GM18519 (cell line): ENCODE data around the gene HOXA7.

Experiments
- ATAC-seq: cut with Tn5 transposase; IDR thresholded peaks from one replicate; pipeline ENCODE4 v1.9.1; 2021; ENCODE audit warnings: mild to moderate bottlenecking, moderate library complexity; ENCODE audit not compliant: unreplicated experiment, low FRiP score

The HOXA7 gene

DNA sequence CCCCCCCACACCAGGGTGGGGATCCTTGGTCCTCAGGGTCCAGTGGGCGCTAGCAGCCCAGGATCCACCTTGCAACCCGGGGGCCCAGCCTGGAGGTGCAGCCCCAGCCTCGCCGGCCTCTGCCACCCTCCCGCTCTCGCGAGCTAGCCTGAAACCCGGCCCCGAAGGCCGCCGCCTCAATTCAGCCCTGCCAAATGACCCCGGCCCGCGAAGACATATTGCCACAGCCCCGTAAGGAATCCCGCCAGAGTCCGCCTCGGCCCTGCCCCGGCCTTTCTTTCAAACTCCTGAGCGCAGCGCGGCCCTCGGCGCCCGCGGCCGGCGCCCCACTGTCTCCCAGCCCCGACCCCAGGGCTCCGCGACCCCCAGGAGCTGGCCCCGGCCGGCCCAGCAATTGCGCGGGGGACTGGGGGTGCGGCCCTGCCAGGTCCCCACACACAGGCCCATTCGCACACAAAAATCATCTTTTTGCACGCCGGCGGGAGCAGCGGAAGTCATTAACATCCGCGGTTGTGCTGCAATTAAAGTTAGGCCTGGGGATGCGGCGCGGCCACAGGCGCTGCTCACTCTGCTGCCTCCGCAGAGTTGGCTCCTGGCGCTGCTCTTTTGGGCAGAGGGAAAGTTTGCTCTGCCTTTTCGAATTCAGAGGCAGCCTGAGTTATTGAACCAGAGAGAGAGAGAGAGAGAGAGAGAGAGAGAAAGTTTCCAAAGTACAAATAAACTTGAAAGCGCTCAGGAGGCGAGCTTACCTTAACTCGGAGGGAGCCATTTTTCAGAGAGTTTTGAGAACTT, 16.9 kb downstream of the HOXA7 start:
- no peak for ATAC-seq

DNA sequence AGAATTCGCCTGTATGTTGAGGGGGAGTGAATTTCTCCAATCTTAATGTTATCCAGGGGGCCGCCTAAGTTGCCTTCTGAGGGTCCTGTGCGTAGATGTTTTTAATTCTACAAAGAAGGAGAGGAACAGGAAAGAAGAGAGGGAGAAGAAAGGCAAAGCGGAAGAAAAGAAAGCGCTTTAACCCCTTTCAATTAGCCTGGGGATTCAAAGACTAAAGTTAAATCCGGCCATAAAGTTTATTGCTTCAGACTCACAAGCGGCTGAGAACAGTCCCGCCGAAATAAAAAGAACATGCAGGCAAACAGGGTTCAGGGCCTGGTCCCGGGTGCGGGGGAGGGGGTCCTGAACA, 17.5 kb downstream of the HOXA7 start:
- no peak for ATAC-seq

GRCh38 chr7:27138472-27138871, 18.0 kb downstream of the HOXA7 start:
- no peak for ATAC-seq

DNA sequence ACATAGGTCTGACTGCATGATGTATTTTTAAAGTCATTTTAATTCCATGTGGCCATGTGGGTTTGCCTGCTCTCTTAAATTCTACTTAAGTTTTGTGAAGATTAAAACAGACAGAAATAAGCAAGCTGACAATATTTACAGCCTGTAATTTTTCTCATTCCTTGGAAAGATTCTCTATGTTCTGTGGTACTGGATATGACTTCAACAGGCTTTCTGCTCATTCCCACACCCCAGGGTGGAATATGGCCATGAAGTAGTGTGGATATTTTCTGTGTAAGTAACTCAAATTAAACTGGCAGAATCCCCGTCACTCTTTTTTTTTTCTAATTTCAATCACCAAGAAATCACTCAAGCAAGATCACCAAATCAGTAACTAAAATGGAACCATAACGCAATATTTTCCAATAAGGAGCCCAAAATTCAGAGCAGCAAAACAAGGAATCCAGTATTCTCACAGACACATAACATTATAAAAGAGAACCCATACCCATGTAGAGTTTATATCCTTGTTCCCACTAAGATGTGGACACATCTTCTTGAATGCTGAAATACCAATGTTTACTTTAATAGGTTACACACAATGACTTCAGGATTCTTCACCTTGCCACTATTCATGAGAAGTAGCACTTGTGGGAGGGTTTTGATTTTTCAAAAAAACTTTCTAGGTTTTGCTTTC, 18.7 kb downstream of the HOXA7 start:
- ATAC-seq, result no peak

DNA sequence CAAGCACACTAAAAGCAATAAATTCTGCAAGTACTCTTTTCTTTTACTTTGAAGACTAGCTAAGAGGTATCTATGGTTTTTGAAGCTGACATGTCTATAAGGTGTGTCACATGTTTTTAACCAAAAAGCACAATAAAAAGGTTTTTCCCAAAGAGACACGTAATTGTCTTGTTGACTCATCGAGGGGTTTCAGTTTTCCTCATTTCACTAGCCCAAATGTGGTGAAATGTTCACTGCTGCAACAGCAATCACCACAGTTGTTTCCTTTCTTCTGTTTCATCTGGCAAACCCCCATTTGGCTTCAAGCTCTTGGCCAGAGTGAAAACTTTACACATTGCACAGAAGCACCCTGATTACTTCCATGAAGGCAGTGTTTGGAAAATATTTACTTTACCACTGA, 22.1 kb downstream of the HOXA7 start:
- ATAC-seq, result no peak

DNA sequence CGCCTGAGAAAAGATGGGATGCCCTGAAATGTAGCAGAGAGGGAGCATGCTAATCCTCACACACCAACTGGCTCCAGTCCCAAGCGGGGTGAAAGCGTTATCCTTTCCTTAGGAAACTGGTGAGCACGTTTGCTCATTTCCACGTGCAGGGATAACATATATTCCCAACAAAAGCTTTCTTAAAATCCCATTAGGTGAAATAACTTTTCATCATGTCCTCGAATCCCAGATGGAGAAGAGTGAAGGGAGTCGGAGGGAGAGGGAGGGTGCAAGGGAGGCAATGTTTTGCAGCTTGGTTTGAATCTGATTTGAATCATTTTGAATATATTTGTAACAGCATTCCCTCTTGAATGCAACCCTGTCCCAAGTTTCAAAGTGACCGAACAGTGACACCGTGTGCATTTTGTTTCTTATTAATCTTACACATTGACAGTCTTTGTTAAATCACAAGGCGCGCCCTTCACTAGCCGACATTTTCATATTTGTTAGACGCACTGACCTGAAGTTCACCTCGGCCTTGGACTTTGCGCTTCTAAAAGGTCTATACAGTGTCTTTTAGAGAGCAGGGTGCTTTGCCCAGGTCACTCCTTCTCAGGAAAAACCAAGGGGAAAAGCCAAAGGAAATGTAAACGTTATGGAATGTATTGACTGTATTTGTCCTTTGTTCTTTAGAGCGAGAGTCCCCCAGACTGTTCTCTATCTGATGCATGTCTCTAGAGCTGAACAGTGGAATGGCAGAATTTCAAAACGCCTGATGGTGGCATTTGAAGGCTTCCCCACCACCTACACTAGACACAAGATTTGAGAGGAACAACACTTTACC, 22.9 kb downstream of the HOXA7 start:
- ATAC-seq, result no peak

GRCh38 chr7:27132978-27133377, 23.5 kb downstream of the HOXA7 start:
- ATAC-seq, result no peak

GRCh38 chr7:27132214-27132613, 24.3 kb downstream of the HOXA7 start:
- ATAC-seq, result no peak

DNA sequence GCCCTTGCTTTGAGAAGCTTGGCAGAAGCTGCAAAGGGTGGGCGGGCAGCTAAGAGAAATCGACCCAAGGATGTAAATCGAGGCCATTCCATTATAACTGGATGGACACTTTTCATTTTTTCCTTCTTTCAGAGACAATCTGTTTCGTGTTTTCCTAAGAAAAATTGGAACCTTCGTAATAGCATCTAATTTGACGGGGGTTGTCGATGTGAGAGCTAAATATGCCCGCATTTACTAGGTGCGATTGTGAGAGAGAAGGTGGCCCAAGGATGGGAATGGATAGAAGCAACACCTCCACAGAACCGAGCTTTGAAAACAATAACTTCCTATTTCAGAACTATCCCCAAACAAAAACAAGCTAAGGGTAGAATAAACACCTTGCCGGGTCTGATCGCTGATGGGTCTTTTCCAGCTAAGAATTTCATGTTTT, 25.1 kb downstream of the HOXA7 start:
- no peak for ATAC-seq

DNA sequence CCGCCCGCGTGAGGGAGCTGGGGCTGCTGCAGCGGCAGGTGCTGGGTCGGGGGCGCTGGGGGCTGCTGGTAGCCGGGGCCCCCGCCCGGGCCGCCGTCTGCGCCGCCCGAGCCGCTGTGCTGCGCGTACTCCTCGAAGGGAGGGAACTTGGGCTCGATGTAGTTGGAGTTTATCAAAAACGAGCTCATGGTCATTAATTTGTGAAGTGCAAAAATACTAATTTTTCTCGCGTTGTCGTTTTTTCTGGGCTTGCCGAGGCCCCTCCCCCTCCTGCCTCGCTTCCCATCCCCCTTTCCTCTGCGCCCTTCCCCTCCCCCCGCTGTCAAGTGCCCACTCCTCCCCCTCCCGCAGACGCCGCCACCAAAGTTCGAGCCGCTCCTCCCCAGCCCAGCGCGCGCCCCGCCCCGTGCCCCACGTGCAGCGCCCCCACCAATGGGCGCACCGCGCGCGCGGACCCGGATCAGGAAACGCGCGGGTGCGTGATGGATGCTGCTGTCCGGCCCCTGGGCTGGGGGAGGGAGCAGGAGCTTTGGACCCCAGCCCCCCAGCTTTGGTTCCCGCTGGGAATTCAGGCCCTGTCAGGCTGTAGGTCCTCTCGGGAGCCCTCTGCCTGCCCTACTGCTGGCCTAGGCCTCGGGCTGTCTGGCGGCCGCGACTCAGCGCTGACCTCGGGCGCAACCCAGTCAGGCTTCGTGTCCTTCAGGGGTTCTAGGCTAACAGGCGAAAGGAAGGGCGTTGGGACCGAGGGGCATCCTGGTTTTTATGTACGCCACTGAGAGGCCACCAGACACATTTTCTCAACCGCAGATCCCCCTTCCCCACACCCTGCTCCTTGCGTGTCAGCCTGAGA, 25.7 kb downstream of the HOXA7 start, which contains the start of gene HOXA4:
Gene HOXA4 (minus strand): TSS at position 218 of the 850 bp plus-strand sequence. CDS start 24 bp downstream, at position 194.
- no peak for ATAC-seq

DNA sequence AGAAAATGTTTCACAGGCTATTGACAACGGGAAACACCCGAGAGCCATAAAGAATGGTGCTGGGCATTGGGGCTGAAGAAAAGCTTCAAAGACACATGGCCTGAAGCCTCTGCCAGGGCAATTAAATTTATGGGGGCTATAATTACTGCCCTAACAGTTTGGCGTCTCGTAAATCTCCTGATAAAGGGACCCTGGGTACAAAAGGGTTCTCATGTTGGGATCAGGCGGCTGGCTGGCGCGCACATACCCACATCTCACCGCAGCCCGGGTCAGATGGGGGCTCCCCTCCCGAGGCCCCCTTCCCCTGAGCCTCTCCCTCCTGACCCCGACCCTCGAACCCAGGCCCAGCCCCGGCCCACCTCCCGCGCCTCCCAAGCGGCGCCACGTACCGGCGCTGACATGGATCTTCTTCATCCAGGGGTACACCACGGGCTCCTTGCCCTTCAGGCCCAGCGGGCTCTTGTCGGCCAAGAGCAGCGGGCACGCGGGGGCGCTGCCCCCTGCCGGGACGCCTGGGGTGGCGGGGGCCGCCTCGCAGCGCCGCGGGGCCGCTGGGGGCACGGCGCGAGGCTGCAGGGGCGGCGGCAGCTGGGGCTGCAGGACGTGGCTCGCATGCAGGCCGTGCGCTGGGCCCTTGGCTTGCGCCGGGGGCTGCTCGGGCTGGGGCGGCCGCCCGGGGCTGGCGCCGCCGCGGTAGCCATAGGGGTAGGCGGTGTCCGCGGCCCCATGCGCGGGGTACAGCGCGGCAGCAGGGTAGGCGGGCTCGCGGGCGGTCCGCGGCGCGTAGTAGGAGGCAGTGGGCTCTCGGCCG, 26.5 kb downstream of the HOXA7 start:
- ATAC-seq, result no peak

GRCh38 chr7:27128776-27129728, 27.4 kb downstream of the HOXA7 start:
- ATAC-seq, result no peak

- no peak for ATAC-seq
These were observed 28.4 kb downstream of the HOXA7 start for GRCh38 chr7:27128034-27128433.

DNA sequence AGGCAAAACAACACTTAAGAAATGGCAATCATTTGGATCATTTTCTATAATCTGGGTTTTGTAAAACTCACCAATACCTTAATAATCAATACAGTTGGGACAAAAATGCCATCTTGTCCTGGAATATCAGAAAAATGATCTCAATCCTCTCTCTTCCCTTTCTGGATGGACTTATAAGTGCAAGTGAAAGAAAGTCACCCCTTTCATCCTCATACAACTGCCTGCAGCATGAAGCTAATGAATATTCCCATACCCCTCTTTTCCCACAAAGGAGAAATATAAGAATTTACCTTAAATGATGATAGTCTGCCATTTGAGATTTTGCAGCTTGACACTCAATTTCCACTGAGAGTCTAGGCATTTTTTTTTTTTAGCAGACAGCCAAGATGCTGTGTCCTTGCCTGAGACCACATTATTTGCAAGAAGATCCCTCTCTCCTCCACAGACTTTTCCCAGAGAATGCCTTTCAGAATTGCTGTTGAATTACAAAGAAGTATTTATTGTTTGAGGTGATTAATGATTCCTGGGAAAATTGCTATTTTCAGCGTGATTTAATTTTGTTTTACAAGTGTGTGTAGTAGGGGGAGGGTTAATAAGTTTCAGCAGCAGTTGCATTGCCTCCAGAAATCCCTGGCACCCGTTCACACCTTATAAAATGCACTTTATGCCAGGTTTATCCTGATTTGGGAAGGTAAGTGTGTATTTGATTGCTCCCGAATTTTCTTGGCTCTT, 29.7 kb downstream of the HOXA7 start:
- no peak for ATAC-seq

- ATAC-seq, result no peak
These were observed 30.5 kb downstream of the HOXA7 start for GRCh38 chr7:27125986-27126394.

GRCh38 chr7:27124902-27125689, 31.4 kb downstream of the HOXA7 start:
- ATAC-seq, result no peak
